Epithelial cell of alveolus of lung (primary cell): ENCODE results near the gene TEFM. TPM values are rescaled to one million over a fixed set of nuclear protein-coding genes. Genes with fewer than 3 reads are reported as not detected.

Experiments
- total RNA-seq: library from RNA; depleted of rRNA; stranded (reverse); fragments of >200 nt; gene quantifications from 2 replicates; pipeline ENCODE4 v1.2.1, GENCODE V29; 2015

The TEFM gene, protein sequence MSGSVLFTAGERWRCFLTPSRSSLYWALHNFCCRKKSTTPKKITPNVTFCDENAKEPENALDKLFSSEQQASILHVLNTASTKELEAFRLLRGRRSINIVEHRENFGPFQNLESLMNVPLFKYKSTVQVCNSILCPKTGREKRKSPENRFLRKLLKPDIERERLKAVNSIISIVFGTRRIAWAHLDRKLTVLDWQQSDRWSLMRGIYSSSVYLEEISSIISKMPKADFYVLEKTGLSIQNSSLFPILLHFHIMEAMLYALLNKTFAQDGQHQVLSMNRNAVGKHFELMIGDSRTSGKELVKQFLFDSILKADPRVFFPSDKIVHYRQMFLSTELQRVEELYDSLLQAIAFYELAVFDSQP
- total RNA-seq: 7.0 and 16.1 TPM in 2 replicates

DNA sequence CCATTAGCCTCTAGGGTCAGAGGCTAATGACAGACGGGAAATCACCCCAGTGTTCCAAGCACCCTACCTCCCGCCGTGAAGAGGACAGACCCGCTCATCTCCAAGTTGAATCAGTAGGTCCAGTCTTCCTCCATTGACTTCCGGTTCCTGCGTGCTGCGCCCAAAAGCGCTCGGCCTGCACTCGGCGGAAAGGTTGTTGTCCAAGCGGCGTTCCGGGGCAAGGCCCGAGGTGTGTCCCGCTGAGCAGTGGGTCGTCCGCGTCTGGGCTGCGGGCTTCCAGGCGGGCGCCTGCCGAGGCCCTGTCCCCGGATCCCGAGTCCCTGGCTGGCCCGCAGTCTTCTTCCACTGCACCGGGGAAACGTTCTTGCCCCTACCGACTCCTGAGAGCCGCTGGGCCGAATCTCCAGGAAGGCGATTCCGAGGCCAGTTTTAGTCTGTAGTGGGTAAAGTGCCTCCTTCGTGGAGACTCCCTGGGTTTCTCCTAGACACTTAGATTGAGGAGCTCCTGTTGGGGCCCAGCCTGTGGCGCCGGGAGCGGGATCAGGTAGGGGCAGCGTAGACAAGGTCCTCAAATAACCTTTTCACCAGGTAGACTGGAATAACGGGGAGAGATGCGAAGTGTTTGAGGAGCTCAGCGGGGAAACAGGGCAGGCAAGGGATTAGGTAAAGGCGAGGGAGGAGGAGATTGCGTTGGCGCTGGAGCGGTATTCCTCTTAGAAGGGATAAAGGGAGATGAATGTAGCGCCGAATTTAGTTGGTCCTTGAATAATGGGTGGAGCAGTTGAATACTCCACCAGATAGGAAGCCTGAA lies at the start of gene TEFM:
TEFM (minus strand) TSS at position 138 of the 811 bp plus-strand sequence; CDS start at position 98, 40 bp downstream.

DNA sequence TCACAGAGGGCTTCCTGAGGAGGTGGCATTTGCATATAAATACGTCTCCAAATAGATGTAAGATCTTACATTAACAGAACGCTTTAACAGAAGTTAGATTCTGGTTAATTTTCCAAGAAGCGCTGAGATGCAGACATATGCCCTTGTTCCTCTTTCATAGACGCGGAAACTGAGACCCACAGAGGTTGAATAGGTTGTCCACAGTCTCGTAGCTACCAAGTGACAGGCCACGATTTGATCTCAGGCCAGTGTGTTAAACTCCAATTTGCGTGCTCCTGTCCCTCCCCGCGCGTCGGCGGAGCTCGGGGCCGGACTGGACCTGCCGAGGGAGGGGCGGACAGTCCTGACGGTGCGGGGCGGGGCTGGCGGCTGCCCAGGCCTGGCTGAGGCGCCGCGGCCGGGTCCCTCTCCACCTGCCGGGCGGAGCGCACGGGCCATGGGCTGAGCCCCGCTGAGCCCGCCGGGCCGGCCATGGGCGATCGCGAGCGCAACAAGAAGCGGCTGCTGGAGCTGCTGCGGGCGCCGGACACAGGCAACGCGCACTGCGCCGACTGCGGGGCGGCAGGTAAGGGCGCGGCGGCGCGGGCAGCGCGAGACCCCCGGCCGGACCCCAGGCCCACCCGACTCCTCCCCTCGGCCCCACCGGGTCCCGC lies 15.6 kb upstream of the TEFM start, which contains the start of gene ADAP2:
ADAP2 (plus strand) TSS at position 402 of the 653 bp plus-strand sequence; CDS start at position 472, 70 bp downstream.

Other genes starting within 250 kb of the TEFM start
- gene CRLF3, start 81.5 kb downstream of the TEFM start, total RNA-seq: 4.8 and 9.8 TPM in 2 replicates
- gene ATAD5, start 74.3 kb downstream of the TEFM start, total RNA-seq: 2.5 and 3.8 TPM in 2 replicates
- 2.1 and 2.8 TPM in 2 replicates for gene ADAP2, start 15.7 kb upstream of the TEFM start, total RNA-seq
- gene RNF135, start 64.8 kb upstream of the TEFM start, total RNA-seq: 14.6 and 22.0 TPM in 2 replicates
- 26.5 and 33.0 TPM in 2 replicates for gene NF1, start 188.7 kb upstream of the TEFM start, total RNA-seq